Measurements from ENCODE around the gene PLEKHG2. TPM values are rescaled to one million over a fixed set of nuclear protein-coding genes. Genes with fewer than 3 reads are reported as not detected.

Gene PLEKHG2
- total and polyA plus RNA-seq, 9 of the 15 experiments (the other 6 are each of a cell fraction or from before 2014, with no cell fraction given) = 0.98 to 45.7 (median 9.8) TPM

DNA sequence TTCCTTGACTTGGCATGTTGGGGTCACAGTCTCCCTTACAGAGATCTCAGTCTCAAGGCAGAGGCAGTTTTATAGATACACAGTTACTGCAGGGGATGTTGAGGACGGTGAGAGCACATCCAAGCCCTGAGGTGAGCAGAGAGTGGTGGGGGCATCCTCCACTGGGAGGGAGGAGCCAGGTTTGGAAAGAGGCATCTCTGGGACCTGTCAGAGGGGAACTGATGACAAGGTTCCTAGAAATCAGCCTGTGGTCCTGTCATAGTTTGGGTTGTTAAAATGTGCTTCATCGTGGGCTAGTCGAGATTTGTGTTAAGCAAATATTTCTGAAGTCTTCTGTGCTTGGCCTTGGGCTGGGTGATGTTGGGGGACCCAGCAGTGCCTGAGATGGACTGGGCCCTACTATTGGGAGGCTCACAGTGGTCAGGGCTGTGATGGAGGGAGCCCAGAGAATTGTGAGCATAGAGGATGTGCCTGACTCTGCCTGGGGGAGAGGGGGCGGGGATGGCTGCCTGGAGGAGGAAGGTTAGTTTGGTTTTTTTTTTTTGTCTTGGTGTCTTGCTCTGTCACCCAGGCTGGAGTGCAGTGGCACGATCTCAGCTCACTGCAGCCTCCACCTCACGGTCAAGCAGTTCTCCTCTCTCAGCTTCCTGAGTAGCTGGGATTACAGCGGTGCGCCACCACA, 36.8 kb downstream of the PLEKHG2 start (continued):
- TF ChIP-seq, protein P1, sequence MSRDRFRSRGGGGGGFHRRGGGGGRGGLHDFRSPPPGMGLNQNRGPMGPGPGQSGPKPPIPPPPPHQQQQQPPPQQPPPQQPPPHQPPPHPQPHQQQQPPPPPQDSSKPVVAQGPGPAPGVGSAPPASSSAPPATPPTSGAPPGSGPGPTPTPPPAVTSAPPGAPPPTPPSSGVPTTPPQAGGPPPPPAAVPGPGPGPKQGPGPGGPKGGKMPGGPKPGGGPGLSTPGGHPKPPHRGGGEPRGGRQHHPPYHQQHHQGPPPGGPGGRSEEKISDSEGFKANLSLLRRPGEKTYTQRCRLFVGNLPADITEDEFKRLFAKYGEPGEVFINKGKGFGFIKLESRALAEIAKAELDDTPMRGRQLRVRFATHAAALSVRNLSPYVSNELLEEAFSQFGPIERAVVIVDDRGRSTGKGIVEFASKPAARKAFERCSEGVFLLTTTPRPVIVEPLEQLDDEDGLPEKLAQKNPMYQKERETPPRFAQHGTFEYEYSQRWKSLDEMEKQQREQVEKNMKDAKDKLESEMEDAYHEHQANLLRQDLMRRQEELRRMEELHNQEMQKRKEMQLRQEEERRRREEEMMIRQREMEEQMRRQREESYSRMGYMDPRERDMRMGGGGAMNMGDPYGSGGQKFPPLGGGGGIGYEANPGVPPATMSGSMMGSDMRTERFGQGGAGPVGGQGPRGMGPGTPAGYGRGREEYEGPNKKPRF (IDR thresholded peaks at IDR 0.05; ENCODE audit: low read depth, low read length) = no peak
- TF ChIP-seq XRCC3 (IDR thresholded peaks at IDR 0.05) = no peak
- TF ChIP-seq, protein P2, sequence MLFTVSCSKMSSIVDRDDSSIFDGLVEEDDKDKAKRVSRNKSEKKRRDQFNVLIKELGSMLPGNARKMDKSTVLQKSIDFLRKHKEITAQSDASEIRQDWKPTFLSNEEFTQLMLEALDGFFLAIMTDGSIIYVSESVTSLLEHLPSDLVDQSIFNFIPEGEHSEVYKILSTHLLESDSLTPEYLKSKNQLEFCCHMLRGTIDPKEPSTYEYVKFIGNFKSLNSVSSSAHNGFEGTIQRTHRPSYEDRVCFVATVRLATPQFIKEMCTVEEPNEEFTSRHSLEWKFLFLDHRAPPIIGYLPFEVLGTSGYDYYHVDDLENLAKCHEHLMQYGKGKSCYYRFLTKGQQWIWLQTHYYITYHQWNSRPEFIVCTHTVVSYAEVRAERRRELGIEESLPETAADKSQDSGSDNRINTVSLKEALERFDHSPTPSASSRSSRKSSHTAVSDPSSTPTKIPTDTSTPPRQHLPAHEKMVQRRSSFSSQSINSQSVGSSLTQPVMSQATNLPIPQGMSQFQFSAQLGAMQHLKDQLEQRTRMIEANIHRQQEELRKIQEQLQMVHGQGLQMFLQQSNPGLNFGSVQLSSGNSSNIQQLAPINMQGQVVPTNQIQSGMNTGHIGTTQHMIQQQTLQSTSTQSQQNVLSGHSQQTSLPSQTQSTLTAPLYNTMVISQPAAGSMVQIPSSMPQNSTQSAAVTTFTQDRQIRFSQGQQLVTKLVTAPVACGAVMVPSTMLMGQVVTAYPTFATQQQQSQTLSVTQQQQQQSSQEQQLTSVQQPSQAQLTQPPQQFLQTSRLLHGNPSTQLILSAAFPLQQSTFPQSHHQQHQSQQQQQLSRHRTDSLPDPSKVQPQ (CRISPR knock-in tag; IDR thresholded peaks at IDR 0.05; ENCODE audit: borderline replicate concordance) = no peak
- TF ChIP-seq ZNF3 (CRISPR knock-in tag; IDR thresholded peaks at IDR 0.05) = no peak
- no peak for TF ChIP-seq XRCC5 (IDR thresholded peaks at IDR 0.05; ENCODE audit: low read depth, low read length)
- TF ChIP-seq ZNF354B (CRISPR knock-in tag; IDR thresholded peaks at IDR 0.05) = no peak
- TF ChIP-seq POU5F1 (IDR thresholded peaks at IDR 0.05; ENCODE audit: borderline replicate concordance, low read depth, low read length, partially characterized antibody) = no peak
